Thyroid gland (tissue), 4 donors: ENCODE measurements around the gene TEFM. TPM values are rescaled to one million over a fixed set of nuclear protein-coding genes. Genes with fewer than 3 reads are reported as not detected.

Experiments
- DNase-seq, 2 donors: peaks; one replicate each; pipeline ENCODE4 v3.0.0-alpha.2; 2019
- H3K27ac ChIP-seq, 3 donors: fragments of 200-600 bp; sonication (generic); 1 replicate in 2 of 3; 2 replicates in 1 of 3; pipeline ENCODE4 v1.5.1; 2016 to 2019; ENCODE audit warnings: mild to moderate bottlenecking in 1 of 3, moderate library complexity in 1 of 3
- H3K27me3 ChIP-seq: fragments of 200-600 bp; sonication (generic); one replicate; pipeline ENCODE4 v1.5.1; 2019
- H3K36me3 ChIP-seq, 2 donors: fragments of 200-600 bp; sonication (generic); one replicate each; pipeline ENCODE4 v1.5.1; 2016 to 2019
- H3K4me1 ChIP-seq, 2 donors: fragments of 200-600 bp; sonication (generic); one replicate each; pipeline ENCODE4 v1.5.1; 2017 to 2019
- H3K4me3 ChIP-seq, 3 donors: fragments of 200-600 bp; sonication (generic); replicated peaks in 1 of 3; 1 replicate in 2 of 3; 2 replicates in 1 of 3; pipeline ENCODE4 v1.5.1; 2016; ENCODE audit warnings: mild to moderate bottlenecking in 1 of 3
- H3K9me3 ChIP-seq: fragments of 200-600 bp; sonication (generic); one replicate; pipeline ENCODE4 v1.5.1; 2017
- POLR2A ChIP-seq, 2 donors: fragments of 450-650 bp; IDR thresholded peaks; one replicate each; pipeline ENCODE4 v1.6.1; 2017; ENCODE audit warnings: antibody characterized with exemption in 2 of 2, mild to moderate bottlenecking in 2 of 2, moderate library complexity in 1 of 2
- WGBS, 2 donors: methylation state at CpG; one replicate each; pipeline ENCODE4 v1.1.5; 2017; 5-methylcytosine and 5-hydroxymethylcytosine counted together
- intact Hi-C: fragments of 100-400 bp; cut with DNase I; formaldehyde crosslinking; loops from one replicate; pipeline ENCODE4 v1.15.1; 2023
- total RNA-seq, 4 donors: library from RNA; depleted of rRNA; stranded (reverse); fragments of >200 nt; gene quantifications; one replicate each; pipeline ENCODE4 v1.2.3, GENCODE V29; 2016
- TF ChIP-seq, protein P1 (sequence below), 6 experiments: fragments of 200-600 bp in 3 of 6; fragments of 450-650 bp in 3 of 6; sonication (generic) in 3 of 6; IDR thresholded peaks; one replicate each; pipeline ENCODE4 v1.5.1; 2016 to 2019; ENCODE audit warnings: antibody characterized with exemption in 6 of 6, mild to moderate bottlenecking in 2 of 6, inconsistent platforms in 1 of 6, moderate library complexity in 1 of 6

TEFM gene
- total RNA-seq, 4 donors from 2014 or later, result 7.0 to 16.8 (median 13.5) TPM

- TF ChIP-seq, protein P1, sequence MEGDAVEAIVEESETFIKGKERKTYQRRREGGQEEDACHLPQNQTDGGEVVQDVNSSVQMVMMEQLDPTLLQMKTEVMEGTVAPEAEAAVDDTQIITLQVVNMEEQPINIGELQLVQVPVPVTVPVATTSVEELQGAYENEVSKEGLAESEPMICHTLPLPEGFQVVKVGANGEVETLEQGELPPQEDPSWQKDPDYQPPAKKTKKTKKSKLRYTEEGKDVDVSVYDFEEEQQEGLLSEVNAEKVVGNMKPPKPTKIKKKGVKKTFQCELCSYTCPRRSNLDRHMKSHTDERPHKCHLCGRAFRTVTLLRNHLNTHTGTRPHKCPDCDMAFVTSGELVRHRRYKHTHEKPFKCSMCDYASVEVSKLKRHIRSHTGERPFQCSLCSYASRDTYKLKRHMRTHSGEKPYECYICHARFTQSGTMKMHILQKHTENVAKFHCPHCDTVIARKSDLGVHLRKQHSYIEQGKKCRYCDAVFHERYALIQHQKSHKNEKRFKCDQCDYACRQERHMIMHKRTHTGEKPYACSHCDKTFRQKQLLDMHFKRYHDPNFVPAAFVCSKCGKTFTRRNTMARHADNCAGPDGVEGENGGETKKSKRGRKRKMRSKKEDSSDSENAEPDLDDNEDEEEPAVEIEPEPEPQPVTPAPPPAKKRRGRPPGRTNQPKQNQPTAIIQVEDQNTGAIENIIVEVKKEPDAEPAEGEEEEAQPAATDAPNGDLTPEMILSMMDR (IDR thresholded peaks at IDR 0.05), result no peak
- no peak for TF ChIP-seq POLR2A (IDR thresholded peaks at IDR 0.05)
- intact Hi-C loops, result no loop called here
- Histone ChIP-seq H3K4me1 (peaks cover 5 to 12% of the 10 kb centered on the region in 2 donors), H3K36me3 (no peaks in the 10 kb centered on the region), H3K27me3 (no peaks in the 10 kb centered on the region), H3K27ac (no peak overlapping the region), H3K4me3 (no peak overlapping the region), H3K9me3 (no peaks in the 10 kb centered on the region)
- DNase-seq, result no peak
- WGBS, 2 donors, result 93 to 96% methylated on average over 3 of the region's 3 CpGs
These were observed 2.8 kb upstream of the TEFM start for GRCh38 chr17:30908717-30909420.

- Histone ChIP-seq H3K27me3 (no peaks in the 10 kb centered on the region), H3K4me1 (peaks cover 5 to 12% of the 10 kb centered on the region in 2 donors), H3K36me3 (no peaks in the 10 kb centered on the region), H3K9me3 (no peaks in the 10 kb centered on the region), H3K27ac (peak overlapping the region; percentile 72 to 89 (median 77)), H3K4me3 (peak overlapping the region; percentile 38 to 64 (median 62))
- DNase-seq, result no peak
- intact Hi-C loops, result no loop called here
- TF ChIP-seq, protein P1 (IDR thresholded peaks at IDR 0.05), result no peak
- no peak for TF ChIP-seq POLR2A (IDR thresholded peaks at IDR 0.05)
- WGBS, 2 donors, result 3% methylated on average over 6 to 11 of the region's 11 CpGs
These were observed 317 bp downstream of the TEFM start for GRCh38 chr17:30905742-30906100.

GRCh38 chr17:30897311-30897710 is 8.7 kb downstream of the TEFM start:
- no peaks in the 10 kb centered on the region for H3K27me3 ChIP-seq
- no peaks in the 10 kb centered on the region for H3K9me3 ChIP-seq
- TF ChIP-seq, protein P1 (IDR thresholded peaks at IDR 0.05), result no peak
- TF ChIP-seq POLR2A (IDR thresholded peaks at IDR 0.05), result no peak
- no peaks in the 10 kb centered on the region for H3K36me3 ChIP-seq
- H3K4me3 ChIP-seq, result no peak overlapping the region
- WGBS, 2 donors, result 84 to 92% methylated on average over 5 of the region's 5 CpGs
- intact Hi-C loops, result no loop called here
- H3K27ac ChIP-seq, result no peak overlapping the region
- no peak for DNase-seq
- no peaks in the 10 kb centered on the region for H3K4me1 ChIP-seq

DNA sequence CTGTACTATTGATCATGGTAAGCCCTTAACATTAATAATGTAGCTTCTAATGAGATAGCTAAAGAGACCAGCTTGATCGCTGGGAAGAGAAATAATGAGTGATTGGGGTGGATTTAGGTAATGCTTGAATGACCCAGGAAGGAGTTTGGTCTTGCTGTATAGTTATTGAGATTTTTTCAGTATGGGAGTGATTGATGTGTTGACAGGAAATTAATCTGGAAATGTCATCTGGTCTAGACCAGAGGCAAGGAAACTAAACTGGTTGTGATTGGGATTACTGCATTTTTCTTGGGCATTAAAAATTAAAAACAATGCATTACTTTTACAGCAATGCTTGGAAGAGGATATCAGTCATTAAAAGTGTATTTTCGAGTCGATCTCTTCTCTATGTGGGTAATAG is 11.8 kb downstream of the TEFM start:
- no peak for DNase-seq
- no peaks in the 10 kb centered on the region for H3K27me3 ChIP-seq
- H3K4me3 ChIP-seq, result no peak overlapping the region
- H3K4me1 ChIP-seq, result no peaks in the 10 kb centered on the region
- intact Hi-C loops, result no loop called here
- H3K36me3 ChIP-seq, result no peaks in the 10 kb centered on the region
- TF ChIP-seq POLR2A (IDR thresholded peaks at IDR 0.05), result no peak
- TF ChIP-seq, protein P1 (IDR thresholded peaks at IDR 0.05), result no peak
- 89 to 94% methylated on average over 3 of the region's 3 CpGs for WGBS, 2 donors
- no peak overlapping the region for H3K27ac ChIP-seq
- H3K9me3 ChIP-seq, result no peaks in the 10 kb centered on the region

DNA sequence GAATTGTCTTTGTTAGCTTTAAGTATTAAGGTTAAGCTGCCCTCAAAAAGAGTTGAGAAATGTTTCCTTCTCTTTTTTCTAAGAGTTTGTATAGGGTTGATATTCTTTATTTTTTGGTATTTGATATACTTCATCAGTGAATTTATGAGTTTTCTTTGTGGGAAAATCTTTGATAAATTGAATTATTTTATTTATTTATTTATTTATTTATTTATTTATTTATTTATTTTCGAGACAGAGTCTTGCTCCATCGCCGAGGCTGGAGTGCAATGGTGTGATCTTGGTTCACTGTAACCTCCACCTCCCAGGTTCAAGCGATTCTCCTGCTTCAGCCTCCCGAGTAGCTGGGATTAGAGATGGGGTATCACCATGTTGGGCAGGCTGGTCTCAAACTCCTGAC is 19.9 kb downstream of the TEFM start:
- DNase-seq, result no peak
- no peaks in the 10 kb centered on the region for H3K4me1 ChIP-seq
- no peaks in the 10 kb centered on the region for H3K9me3 ChIP-seq
- TF ChIP-seq, protein P1 (IDR thresholded peaks at IDR 0.05), result no peak
- TF ChIP-seq POLR2A (IDR thresholded peaks at IDR 0.05), result no peak
- WGBS, 2 donors, result 97 to 99% methylated on average over 5 of the region's 5 CpGs
- H3K27ac ChIP-seq, result no peak overlapping the region
- H3K4me3 ChIP-seq, result no peak overlapping the region
- no peaks in the 10 kb centered on the region for H3K27me3 ChIP-seq
- intact Hi-C loops, result no loop called here
- no peaks in the 10 kb centered on the region for H3K36me3 ChIP-seq
